Smooth muscle cell (in vitro differentiated cells): ENCODE measurements around the gene IGFL3. TPM values are rescaled to one million over a fixed set of nuclear protein-coding genes. Genes with fewer than 3 reads are reported as not detected.
A peak's percentile ranks its signal among the peaks of the same experiment; 100 is the strongest.

ENCODE experiments used
- DNase-seq: peaks from one replicate; lab custom pipeline; 2025; ENCODE audit not compliant: unreplicated experiment; lab: John Stamatoyannopoulos, UW
- H2AFZ ChIP-seq: fragments of 200-600 bp; sonication (generic); 2 replicates; pipeline ENCODE4 v1.6.0; 2016; ENCODE audit warnings: antibody characterized with exemption, low read depth, mild to moderate bottlenecking
- H3F3A ChIP-seq: fragments of 200-600 bp; sonication (generic); 2 replicates; pipeline ENCODE4 v1.6.0; 2017; ENCODE audit warnings: antibody characterized with exemption, low read depth
- H3K27ac ChIP-seq: fragments of 200-600 bp; sonication (generic); 2 replicates; pipeline ENCODE4 v1.5.1; 2016; ENCODE audit warnings: low read depth, mild to moderate bottlenecking
- H3K27me3 ChIP-seq: fragments of 200-600 bp; sonication (generic); 2 replicates; pipeline ENCODE4 v1.6.1; 2016; ENCODE audit warnings: low read depth, mild to moderate bottlenecking
- H3K36me3 ChIP-seq: fragments of 200-600 bp; sonication (generic); 2 replicates; pipeline ENCODE4 v1.5.1; 2016; ENCODE audit warnings: low read depth
- H3K4me1 ChIP-seq: fragments of 200-600 bp; sonication (generic); 2 replicates; pipeline ENCODE4 v1.5.1; 2016; ENCODE audit warnings: low read depth
- H3K4me2 ChIP-seq: fragments of 200-600 bp; sonication (generic); 2 replicates; pipeline ENCODE4 v1.6.0; 2016; ENCODE audit warnings: mild to moderate bottlenecking
- H3K4me3 ChIP-seq: fragments of 200-600 bp; sonication (generic); 2 replicates; pipeline ENCODE4 v1.5.1; 2016; ENCODE audit warnings: mild to moderate bottlenecking
- H3K79me2 ChIP-seq: fragments of 200-600 bp; sonication (generic); 2 replicates; pipeline ENCODE4 v1.6.0; 2016; ENCODE audit warnings: low read depth, mild to moderate bottlenecking
- H3K9ac ChIP-seq: fragments of 200-600 bp; sonication (generic); 2 replicates; pipeline ENCODE4 v1.6.0; 2016; ENCODE audit warnings: low read depth
- H3K9me3 ChIP-seq: fragments of 200-600 bp; sonication (generic); replicated peaks from 2 replicates; pipeline ENCODE4 v1.5.1; 2016; ENCODE audit warnings: low read depth
- H4K20me1 ChIP-seq: fragments of 200-600 bp; sonication (generic); 2 replicates; pipeline ENCODE4 v1.6.0; 2016; ENCODE audit warnings: low read depth
- CTCF ChIP-seq: fragments of 200-600 bp; sonication (generic); IDR thresholded peaks from 2 replicates; pipeline ENCODE4 v1.5.1; 2017; ENCODE audit warnings: borderline replicate concordance, mild to moderate bottlenecking, antibody characterized with exemption; ENCODE audit not compliant: insufficient read depth, poor library complexity, severe bottlenecking
- WGBS: methylation state at CpG from one replicate; pipeline ENCODE4 v1.1.7; 2016; ENCODE audit warnings: low lambda C conversion rate; 5-methylcytosine and 5-hydroxymethylcytosine counted together
- polyA plus RNA-seq: library from polyadenylated mRNA; unstranded; fragments of >200 nt; fragmentation: Nextera tagmentation; extraction: Ambion mirVana; gene quantifications from 2 replicates; pipeline ENCODE4 v1.2.1, GENCODE V29; 2016
- total RNA-seq: library from RNA; depleted of rRNA; stranded (reverse); fragments of >200 nt; gene quantifications from 2 replicates; pipeline ENCODE4 v1.2.3, GENCODE V29; 2014

IGFL3 gene
- total and polyA plus RNA-seq, 2 experiments from 2014 or later: 5.9 to 10.2 TPM

- Histone ChIP-seq H3K4me1 (no peaks in the 10 kb centered on the region), H4K20me1 (no peaks in the 10 kb centered on the region), H3K36me3 (no peaks in the 10 kb centered on the region), H3K27ac (no peak overlapping the region), H3K4me2 (no peak overlapping the region), H3K79me2 (no peaks in the 10 kb centered on the region), H3K9me3 (no peaks in the 10 kb centered on the region), H3K4me3 (no peak overlapping the region), H3K9ac (no peak overlapping the region), H3K27me3 (no peaks in the 10 kb centered on the region), H2AFZ (no peak overlapping the region), H3F3A (no peaks in the 10 kb centered on the region)
- no peak for DNase-seq
- WGBS: 67% methylated on average over 1 of the region's 1 CpG
- TF ChIP-seq CTCF: no peak
Measured at GRCh38 chr19:46141421-46141820, 16.9 kb upstream of the IGFL3 start.

- no peaks in the 10 kb centered on the region for H3K79me2 ChIP-seq
- no peaks in the 10 kb centered on the region for H3K36me3 ChIP-seq
- H3K4me2 ChIP-seq: no peak overlapping the region
- TF ChIP-seq CTCF: no peak
- no peaks in the 10 kb centered on the region for H3K27me3 ChIP-seq
- no peaks in the 10 kb centered on the region for H3F3A ChIP-seq
- DNase-seq: no peak
- peaks cover 13% of the 10 kb centered on the region for H3K4me1 ChIP-seq
- H3K4me3 ChIP-seq: no peak overlapping the region
- 82% methylated on average over 4 of the region's 4 CpGs for WGBS
- H2AFZ ChIP-seq: no peak overlapping the region
- no peaks in the 10 kb centered on the region for H4K20me1 ChIP-seq
- no peak overlapping the region for H3K27ac ChIP-seq
- no peak overlapping the region for H3K9ac ChIP-seq
- no peaks in the 10 kb centered on the region for H3K9me3 ChIP-seq
Measured at GRCh38 chr19:46137915-46138473, 13.5 kb upstream of the IGFL3 start.

GRCh38 chr19:46134527-46134926 lies 10.0 kb upstream of the IGFL3 start:
- Histone ChIP-seq H3K9ac (peak overlapping the region; percentile 21), H3K27ac (peak overlapping the region; percentile 98)

More at GRCh38 chr19:46134527-46134926, 10.0 kb upstream of the IGFL3 start:
- Histone ChIP-seq H4K20me1 (no peaks in the 10 kb centered on the region), H3K4me2 (peak overlapping the region; percentile 58), H3K27me3 (no peaks in the 10 kb centered on the region), H3K36me3 (no peaks in the 10 kb centered on the region), H2AFZ (no peak overlapping the region), H3K79me2 (no peaks in the 10 kb centered on the region), H3K4me1 (peaks cover 26% of the 10 kb centered on the region), H3F3A (peaks cover 9% of the 10 kb centered on the region), H3K4me3 (no peak overlapping the region), H3K9me3 (no peaks in the 10 kb centered on the region)
- no peak for DNase-seq
- TF ChIP-seq CTCF: no peak
